HG02885 (cell line): Measurements from ENCODE around the gene C7orf25.

Experiments
- ATAC-seq: cut with Tn5 transposase; IDR thresholded peaks from one replicate; pipeline ENCODE4 v1.9.1; 2021; ENCODE audit warnings: mild to moderate bottlenecking; ENCODE audit not compliant: unreplicated experiment, poor library complexity

Gene C7orf25

GRCh38 chr7:42911454-42912447 is at the start of gene C7orf25:
Gene C7orf25, minus strand, starts transcription at chr7:42912070. Its CDS starts 1,170 bp downstream, at chr7:42910900.
- ATAC-seq = peak; percentile 94

GRCh38 chr7:42961170-42961569 is 49.3 kb upstream of the C7orf25 start:
- ATAC-seq = no peak

DNA sequence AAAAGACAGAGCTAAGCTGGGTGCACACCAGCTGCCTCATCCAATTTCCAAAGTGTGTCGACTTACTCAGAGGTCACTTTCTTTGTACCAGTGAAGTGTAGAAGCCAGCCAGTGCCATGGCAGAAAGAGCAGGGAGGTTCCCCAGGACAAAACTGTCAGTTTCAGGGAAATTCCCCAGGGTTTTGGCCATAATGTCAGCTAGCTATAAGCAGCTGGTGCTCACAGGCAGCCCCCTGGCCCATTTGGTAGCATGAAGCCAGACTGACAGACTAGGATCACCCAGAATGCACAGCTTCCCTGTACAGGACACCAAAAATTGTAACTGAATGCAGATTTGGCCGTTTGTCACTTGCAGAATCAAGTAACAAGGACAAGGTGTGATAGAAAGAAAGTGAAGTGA is 48.9 kb upstream of the C7orf25 start:
- no peak for ATAC-seq

- no peak for ATAC-seq
These were observed 47.7 kb upstream of the C7orf25 start for GRCh38 chr7:42959549-42959948.

DNA sequence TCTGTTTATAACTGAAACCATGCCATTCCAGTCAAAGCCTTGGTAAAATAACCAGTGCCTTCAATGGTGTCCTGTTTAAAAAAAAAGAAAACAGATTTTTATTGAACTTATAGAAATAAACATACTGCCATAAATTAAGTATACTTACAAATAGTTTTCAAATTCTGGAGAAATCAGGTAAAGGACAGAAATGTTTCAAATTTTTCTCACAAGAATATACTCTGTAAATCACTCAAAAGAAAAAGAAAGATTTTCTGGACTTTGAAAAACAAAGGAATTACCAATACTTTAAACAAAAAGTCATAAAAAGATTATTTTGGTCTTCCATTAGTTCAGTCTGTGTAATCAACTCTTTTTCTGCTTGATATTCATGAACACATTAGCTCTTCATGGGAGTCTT is 44.2 kb upstream of the C7orf25 start:
- no peak for ATAC-seq

DNA sequence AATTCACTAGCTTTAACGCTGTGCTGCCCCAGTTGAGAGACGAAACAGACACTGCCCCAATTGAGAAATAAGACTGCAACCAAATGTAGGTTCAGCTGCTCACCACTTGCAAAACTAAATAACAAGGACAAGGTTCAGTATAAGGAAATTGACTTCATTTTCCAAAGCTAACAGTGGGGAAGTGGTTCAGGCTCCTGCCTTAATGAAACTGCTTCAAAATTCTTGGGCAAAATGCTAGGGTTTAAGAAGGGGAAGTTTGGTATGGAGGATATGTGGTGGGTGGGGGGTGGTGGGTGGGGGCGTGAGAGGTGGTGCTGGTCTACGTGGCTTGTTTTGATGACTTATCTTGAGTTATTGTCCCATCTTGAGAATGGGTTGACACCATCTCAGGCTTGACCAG is 42.1 kb upstream of the C7orf25 start:
- no peak for ATAC-seq

GRCh38 chr7:42952328-42952727 is 40.5 kb upstream of the C7orf25 start:
- ATAC-seq = no peak

GRCh38 chr7:42950417-42950816 is 38.5 kb upstream of the C7orf25 start:
- ATAC-seq = no peak

- no peak for ATAC-seq
These were observed 35.7 kb upstream of the C7orf25 start for GRCh38 chr7:42947521-42947920.

- ATAC-seq = peak; percentile 10
These were observed 34.7 kb upstream of the C7orf25 start for GRCh38 chr7:42946627-42946950.

DNA sequence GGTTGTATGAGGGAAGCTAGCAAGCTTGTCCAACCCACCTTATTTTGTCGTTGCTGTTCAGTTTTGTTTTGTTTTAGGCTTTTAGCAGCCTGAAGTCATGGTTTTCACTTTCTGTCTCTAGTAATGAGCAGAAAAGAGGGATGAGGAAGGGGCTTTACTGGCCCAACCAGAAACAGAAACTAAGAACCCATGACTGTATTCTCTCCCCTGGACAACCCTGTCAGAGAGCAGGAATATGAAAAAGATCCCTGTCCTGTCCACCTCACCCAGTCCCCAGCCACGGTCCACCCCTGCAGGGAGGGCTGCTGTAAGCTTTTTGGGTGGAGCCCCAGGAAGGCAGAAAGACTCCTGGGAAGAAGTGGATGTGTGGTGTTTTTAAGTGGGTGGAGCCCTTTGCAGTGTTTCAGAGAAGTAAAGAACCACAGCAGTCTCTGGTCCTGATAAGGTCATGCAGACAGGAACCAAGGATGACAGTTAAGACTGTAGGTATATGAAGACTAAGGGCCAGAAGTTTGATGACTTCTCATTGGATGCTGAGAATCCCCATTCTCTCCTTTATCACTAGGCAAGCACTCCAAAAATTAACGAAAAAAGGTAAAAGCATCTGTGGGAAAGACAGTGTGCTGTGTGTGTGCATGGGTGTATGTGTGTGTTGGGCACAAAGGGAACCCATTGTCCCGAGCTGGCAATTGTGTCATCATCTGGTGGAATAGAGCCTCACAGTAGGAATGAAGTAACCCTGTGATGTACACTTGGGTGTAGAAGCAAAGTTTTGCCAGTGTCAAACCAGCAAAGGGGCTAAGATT is 34.2 kb upstream of the C7orf25 start:
- ATAC-seq = peak; percentile 80

DNA sequence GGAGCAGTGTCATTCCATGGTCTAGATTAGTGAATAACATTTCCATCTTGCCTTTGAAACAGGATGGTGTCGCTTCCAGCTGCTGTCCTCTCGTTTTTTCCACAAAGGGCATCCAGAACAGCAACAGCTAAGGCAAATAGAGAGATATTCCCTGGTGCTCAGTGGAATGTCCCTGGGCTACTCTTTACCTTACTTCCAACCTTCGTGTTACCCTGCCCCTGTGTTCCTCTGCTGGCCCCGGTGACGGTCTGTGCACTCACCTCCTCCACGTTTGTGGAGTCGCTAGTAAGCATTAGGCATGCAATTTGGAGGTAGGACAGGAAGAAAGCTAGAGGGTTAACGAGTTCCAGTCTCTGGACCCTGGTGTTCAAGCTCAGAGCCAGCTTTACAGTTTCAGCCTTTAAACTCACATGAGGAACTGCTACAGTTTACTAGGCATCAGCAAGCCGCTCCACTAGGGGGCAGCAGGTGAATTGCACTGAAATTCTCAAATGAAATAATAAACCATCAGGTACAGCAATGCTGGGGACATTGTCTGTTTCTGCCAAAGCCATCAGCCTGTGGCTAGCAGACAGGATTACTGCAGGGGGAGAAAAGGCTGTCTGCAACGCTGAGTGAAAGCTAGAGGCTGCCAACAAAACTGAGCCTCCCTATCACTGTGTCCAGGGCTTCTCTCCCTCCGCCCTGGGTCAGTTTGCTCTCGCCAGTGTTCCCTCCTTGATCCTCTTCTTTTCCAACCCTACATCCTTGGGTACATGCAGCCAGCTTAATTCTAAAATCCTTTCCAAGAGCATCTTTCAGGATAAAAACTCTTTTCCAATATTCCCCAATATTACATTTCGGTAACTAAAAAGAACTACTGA is 29.3 kb upstream of the C7orf25 start:
- ATAC-seq = peak; percentile 51

DNA sequence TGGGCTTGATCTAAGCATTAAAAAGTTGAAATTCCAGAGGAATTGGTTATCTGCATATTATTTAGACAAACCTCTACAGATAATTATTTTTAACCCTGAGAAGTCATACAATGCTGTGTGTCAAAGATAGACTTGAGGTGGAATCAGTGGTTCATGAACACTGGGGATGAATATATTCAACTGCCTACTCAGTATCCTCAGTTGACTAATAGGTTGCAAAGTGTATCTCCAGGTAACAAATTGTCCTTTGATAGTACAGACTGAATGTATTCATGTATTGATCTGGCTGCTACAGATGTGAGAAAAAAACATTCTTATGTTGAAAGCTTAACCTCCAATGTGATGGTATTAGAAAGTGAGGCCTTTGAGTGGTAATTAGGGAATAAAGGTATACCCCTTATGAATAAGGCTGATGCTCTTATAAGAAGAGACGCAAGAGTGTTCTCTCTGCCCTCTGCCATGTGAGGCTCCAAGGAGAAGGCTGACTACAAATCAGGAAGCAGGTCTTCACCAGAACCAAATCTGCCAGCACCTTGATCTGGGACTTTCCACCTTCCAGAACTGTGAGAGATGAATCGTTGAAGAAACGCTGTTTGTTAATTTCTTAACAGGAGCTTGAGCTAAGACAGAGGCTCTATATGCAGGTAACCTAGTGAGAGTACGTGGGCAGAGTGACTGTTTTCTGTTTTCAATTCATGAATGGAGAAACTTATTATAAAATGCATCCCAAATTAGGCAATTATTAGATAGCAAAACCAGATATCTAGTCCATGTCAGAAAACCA is 27.8 kb upstream of the C7orf25 start:
- peak; percentile 46 for ATAC-seq

- ATAC-seq = no peak
These were observed 24.0 kb upstream of the C7orf25 start for GRCh38 chr7:42935861-42936260.

DNA sequence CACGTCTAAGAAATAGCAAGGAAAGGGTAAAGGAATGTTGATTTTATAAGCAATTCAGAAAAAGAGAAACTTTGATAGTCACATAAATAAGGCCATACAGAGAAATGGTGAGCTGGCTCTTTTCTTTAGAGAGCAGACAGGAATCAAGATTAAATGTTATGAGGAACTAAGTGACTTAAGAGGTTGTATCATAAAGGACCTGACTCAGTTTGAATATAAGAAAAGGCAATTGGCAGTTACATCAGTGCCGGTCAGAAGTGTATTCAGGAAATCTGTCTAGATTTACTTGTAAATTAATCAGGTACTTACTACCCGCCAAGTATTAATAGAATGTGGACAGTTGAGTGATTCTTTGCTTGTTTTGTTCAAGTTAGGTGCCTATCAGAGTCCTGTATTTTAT is 22.4 kb upstream of the C7orf25 start:
- ATAC-seq = no peak

DNA sequence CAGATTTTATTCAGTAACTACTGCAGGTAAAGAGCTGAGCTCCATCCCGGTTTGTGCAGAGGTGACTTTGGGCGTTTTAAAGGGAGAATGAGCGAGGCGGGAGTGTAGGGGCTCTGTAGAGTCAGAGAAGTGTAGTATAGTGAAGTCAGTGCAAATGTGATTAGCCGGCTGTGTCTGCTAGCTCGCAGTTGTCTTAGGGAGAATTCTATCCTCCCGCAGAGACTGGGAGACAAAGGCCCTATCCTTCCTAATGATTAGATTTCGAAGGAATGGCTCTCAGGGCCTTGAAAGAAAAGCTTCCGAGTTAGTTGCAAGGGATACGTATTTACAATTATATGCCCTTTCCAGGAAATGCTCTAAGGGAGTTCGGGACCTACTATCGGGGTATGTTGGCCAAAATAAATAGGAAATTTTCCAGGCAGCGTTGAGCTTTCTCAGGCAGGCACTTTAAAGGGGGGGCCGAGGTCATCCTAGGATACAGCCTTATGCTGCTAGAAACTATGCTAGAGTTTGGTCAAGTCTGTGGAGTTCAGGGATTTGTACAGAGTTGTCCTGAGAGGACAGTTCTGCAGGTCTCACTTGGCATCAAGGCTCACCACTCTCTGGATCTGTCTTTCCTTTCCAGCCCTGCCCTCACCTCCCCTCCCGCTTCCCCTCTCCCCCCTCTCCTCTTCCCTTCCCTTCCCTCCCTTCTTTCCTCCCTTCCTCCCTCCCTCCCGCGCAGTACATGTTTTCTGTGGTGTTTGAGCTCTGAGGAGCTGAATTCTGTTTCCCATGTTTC is 21.1 kb upstream of the C7orf25 start:
- no peak for ATAC-seq

GRCh38 chr7:42931834-42932651 is 20.2 kb upstream of the C7orf25 start, which contains the start of the genes MRPL32 and PSMA2:
Gene MRPL32, plus strand, starts transcription at chr7:42932376. Its CDS starts 11 bp downstream, at chr7:42932387.
Gene PSMA2, minus strand, starts transcription at chr7:42932174. Its CDS starts 16 bp downstream, at chr7:42932158.
- ATAC-seq = peak; percentile 99

DNA sequence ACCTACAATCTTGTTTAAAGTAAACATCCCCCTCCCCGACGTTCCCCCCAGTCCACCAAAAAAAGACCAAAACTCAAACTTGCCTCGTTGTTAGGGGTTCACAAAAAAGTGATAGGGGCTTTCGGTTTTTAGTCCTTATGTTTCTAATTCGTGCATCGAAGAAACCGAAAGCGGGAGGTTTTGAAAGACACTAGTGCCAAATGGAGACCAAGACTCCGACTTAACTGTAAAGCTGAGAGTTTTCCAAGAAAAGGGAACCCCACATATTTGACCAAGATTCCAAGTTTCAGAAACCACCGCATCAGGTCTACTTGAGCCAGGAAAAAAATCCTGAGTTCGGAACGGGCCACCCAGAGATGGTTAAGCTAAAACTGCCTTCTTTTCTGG is 19.6 kb upstream of the C7orf25 start:
- no peak for ATAC-seq
